ENCODE results near the gene CANX. TPM values are rescaled to one million over a fixed set of nuclear protein-coding genes. Genes with fewer than 3 reads are reported as not detected.
A peak's percentile ranks its signal among the peaks of the same experiment; 100 is the strongest.

CANX gene
- total RNA-seq, 2 experiments from 2014 or later = 531 to 534 TPM

DNA sequence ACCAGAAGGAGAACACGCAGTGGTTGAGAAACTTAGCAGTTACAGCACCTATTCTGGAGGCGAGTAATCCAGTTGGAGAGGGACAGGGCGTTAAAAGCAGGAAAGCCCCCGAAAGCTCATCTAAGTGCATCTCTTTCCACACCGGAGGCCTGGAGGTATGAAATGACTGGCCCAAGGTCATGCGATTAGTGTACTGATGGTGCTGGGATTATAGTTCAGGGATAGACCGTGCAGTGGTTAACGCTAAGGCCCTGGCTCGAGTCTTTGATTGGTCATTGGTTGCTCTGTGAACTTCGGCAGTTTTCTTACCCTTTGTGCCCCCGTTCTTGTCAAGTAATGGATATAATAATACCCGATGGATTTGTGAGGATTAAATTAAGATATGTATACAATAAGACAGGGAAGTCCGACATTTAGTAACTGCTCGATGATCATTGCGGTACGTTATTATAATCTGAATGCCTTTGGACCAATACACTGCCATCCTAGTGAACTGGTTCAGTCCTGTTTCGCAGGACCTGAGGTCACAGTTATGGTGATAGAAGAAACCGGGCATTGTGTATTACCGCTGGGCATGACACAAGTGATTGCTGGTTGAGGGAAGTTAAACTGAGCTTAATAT lies 960 bp downstream of the CANX start:
- POLR2A ChIA-PET = interaction anchor here (0.6 to 2.4 kb wide), 7 partner anchors 10 to 1475 kb away, joined by 3 to 21 read pairs (median 4); partner anchors contain the start of genes HNRNPH1, MAML1 and SQSTM1
- CTCF ChIA-PET = interaction anchor here (2.9 kb wide), 1 partner anchor 20 kb away, joined by 9 read pairs; the partner anchor contains the start of gene CBY3
- Mint-ChIP-seq H3K36me3 (peaks cover 38% of the 10 kb centered on the region), H3K27ac (peak overlapping the region; percentile 98), H3K4me1 (ENCODE audit: low read depth) (peaks cover 44% of the 10 kb centered on the region), H3K4me3 (peak overlapping the region; percentile 97), H3K9me3 (no peaks in the 10 kb centered on the region), H3K27me3 (no peaks in the 10 kb centered on the region)
- intact Hi-C loops (cut with micrococcal nuclease) = loop anchor here (1.0 to 5.0 kb wide), 3 partner anchors 149 to 1523 kb away; partner anchors contain the start of genes RUFY1 and TRIM41
- peak; percentile 79 for DNase-seq

DNA sequence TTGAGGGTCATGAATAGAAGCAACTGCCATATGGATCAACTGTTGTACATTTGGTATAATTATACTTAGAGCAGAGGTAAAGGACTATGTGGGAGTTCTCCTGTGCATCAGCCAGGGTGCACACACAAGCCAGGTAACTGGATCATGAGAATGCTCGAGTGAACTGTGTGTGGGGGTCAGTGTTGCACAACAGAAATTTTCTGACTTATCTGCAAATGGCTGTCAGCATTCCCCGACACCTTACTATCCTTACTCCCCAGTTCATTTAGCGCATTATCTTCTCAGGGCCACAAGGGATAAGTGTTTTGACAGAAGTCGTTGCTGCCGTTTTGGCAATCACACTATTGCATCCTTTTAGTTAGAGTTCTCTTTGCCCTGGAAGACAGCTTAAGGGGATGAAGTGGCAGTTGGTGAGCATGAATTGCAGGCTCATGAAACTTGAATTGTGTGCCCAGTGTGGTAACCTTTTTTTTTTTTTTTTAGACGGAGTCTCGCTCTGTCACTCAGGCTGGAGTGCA lies 1.7 kb downstream of the CANX start:
- H3K27ac Mint-ChIP-seq = peak overlapping the region; percentile 98
- CTCF ChIA-PET = interaction anchor here (2.9 kb wide), 1 partner anchor 21 kb away, joined by 9 read pairs; the partner anchor contains the start of gene CBY3
- peak overlapping the region; percentile 97 for H3K4me3 Mint-ChIP-seq
- H3K4me1 Mint-ChIP-seq (ENCODE audit: low read depth) = peaks cover 48% of the 10 kb centered on the region
- H3K27me3 Mint-ChIP-seq = no peaks in the 10 kb centered on the region
- peak; percentile 11 for DNase-seq
- intact Hi-C loops (cut with micrococcal nuclease) = no loop called here
- no peaks in the 10 kb centered on the region for H3K9me3 Mint-ChIP-seq
- H3K36me3 Mint-ChIP-seq = peaks cover 41% of the 10 kb centered on the region
- POLR2A ChIA-PET = interaction anchor here (1.5 to 2.4 kb wide), 3 partner anchors 22 to 77 kb away, joined by 18 to 21 read pairs (median 18); partner anchors contain the start of genes HNRNPH1 and MAML1

GRCh38 chr5:179716286-179716685 lies 17.5 kb downstream of the CANX start:
- intact Hi-C loops (cut with micrococcal nuclease) = no loop called here
- ChIA-PET POLR2A (interaction anchor here (2.0 kb wide), 1 partner anchor 93 kb away, joined by 6 read pairs; the partner anchor contains the start of gene HNRNPH1), CTCF (interaction anchor here (1.0 kb wide), 1 partner anchor 47 kb away, joined by 3 read pairs; no protein-coding TSS in a partner anchor)
- DNase-seq = no peak
- Mint-ChIP-seq H3K27ac (no peak overlapping the region), H3K4me3 (no peak overlapping the region), H3K36me3 (peaks cover 49% of the 10 kb centered on the region), H3K9me3 (no peaks in the 10 kb centered on the region), H3K27me3 (no peaks in the 10 kb centered on the region), H3K4me1 (ENCODE audit: low read depth) (peaks cover 5% of the 10 kb centered on the region)

DNA sequence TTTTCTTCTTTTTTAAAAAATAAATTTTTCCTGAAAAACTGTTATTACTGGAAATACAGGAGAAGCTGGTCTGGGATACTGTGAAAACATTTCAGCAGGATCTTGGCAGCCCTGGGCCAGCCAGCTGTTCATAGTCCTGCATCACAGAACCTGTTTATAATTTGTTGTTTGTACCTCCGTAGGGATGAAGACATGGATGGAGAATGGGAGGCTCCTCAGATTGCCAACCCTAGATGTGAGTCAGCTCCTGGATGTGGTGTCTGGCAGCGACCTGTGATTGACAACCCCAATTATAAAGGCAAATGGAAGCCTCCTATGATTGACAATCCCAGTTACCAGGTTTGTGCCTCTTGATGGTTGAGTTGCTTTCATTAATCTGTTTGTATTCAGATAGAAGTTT lies 21.5 kb downstream of the CANX start:
- no peaks in the 10 kb centered on the region for H3K27me3 Mint-ChIP-seq
- no peak overlapping the region for H3K4me3 Mint-ChIP-seq
- H3K9me3 Mint-ChIP-seq = no peaks in the 10 kb centered on the region
- no peak for DNase-seq
- H3K4me1 Mint-ChIP-seq (ENCODE audit: low read depth) = peaks cover 5% of the 10 kb centered on the region
- CTCF ChIA-PET = interaction anchor here (1.5 kb wide), 1 partner anchor 12 kb away, joined by 7 read pairs; the partner anchor contains the start of gene MAML1
- peaks cover 64% of the 10 kb centered on the region for H3K36me3 Mint-ChIP-seq
- POLR2A ChIA-PET = no interaction called here
- intact Hi-C loops (cut with micrococcal nuclease) = no loop called here
- H3K27ac Mint-ChIP-seq = peak overlapping the region; percentile 14

DNA sequence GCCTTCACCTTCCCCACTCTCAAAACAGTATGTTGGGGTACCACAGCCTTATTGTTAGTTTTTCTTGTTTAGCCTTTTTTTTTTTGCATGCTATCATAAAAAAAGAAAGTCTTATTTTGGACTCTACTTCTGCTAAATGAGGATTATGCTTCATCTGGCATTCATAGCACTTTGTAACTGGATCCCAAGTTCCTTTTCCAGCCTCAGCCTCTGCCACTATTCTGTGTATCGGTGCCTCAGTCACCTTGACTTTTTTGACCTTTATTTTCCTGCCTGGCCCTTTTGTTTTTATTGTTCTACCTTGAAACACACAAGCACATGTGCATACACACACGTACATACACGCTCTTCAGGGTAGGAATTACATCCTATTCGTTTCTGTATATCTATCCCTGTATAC lies 25.4 kb downstream of the CANX start:
- POLR2A ChIA-PET = no interaction called here
- peaks cover 64% of the 10 kb centered on the region for H3K36me3 Mint-ChIP-seq
- no peaks in the 10 kb centered on the region for H3K9me3 Mint-ChIP-seq
- intact Hi-C loops (cut with micrococcal nuclease) = no loop called here
- CTCF ChIA-PET = interaction anchor here (1.4 kb wide), 1 partner anchor 39 kb away, joined by 4 read pairs; no protein-coding TSS in a partner anchor
- H3K4me1 Mint-ChIP-seq (ENCODE audit: low read depth) = no peaks in the 10 kb centered on the region
- no peak for DNase-seq
- no peak overlapping the region for H3K4me3 Mint-ChIP-seq
- no peaks in the 10 kb centered on the region for H3K27me3 Mint-ChIP-seq
- H3K27ac Mint-ChIP-seq = no peak overlapping the region

- peaks cover 16% of the 10 kb centered on the region for H3K4me1 Mint-ChIP-seq (ENCODE audit: low read depth)
- POLR2A ChIA-PET = interaction anchor here (0.5 kb wide), 1 partner anchor 82 kb away, joined by 3 read pairs; no protein-coding TSS in a partner anchor
- no peak overlapping the region for H3K4me3 Mint-ChIP-seq
- H3K27ac Mint-ChIP-seq = peak overlapping the region; percentile 28
- intact Hi-C loops (cut with micrococcal nuclease) = no loop called here
- H3K36me3 Mint-ChIP-seq = peaks cover 65% of the 10 kb centered on the region
- DNase-seq = no peak
- CTCF ChIA-PET = interaction anchor here (0.7 kb wide), 1 partner anchor 17 kb away, joined by 3 read pairs; no protein-coding TSS in a partner anchor
- no peaks in the 10 kb centered on the region for H3K9me3 Mint-ChIP-seq
- H3K27me3 Mint-ChIP-seq = no peaks in the 10 kb centered on the region
Observed at GRCh38 chr5:179727106-179727505, 28.3 kb downstream of the CANX start.

GRCh38 chr5:179729303-179729702 lies 30.5 kb downstream of the CANX start:
- Mint-ChIP-seq H3K36me3 (peaks cover 49% of the 10 kb centered on the region), H3K4me3 (no peak overlapping the region), H3K4me1 (ENCODE audit: low read depth) (peaks cover 19% of the 10 kb centered on the region), H3K9me3 (no peaks in the 10 kb centered on the region), H3K27ac (no peak overlapping the region), H3K27me3 (no peaks in the 10 kb centered on the region)
- intact Hi-C loops (cut with micrococcal nuclease) = no loop called here
- ChIA-PET CTCF (interaction anchor here (1.2 kb wide), 1 partner anchor 50 kb away, joined by 3 read pairs; no protein-coding TSS in a partner anchor), POLR2A (interaction anchor here (0.5 to 4.5 kb wide), 3 partner anchors 11 to 106 kb away, joined by 4 to 28 read pairs (median 4); partner anchors contain the start of gene HNRNPH1)
- no peak for DNase-seq

- H3K36me3 Mint-ChIP-seq = peaks cover 50% of the 10 kb centered on the region
- POLR2A ChIA-PET = interaction anchor here (0.5 to 4.5 kb wide), 3 partner anchors 11 to 106 kb away, joined by 4 to 28 read pairs (median 4); partner anchors contain the start of gene HNRNPH1
- CTCF ChIA-PET = interaction anchor here (0.9 to 1.2 kb wide), 3 partner anchors 9 to 50 kb away, joined by 3 read pairs; no protein-coding TSS in a partner anchor
- intact Hi-C loops (cut with micrococcal nuclease) = no loop called here
- no peak overlapping the region for H3K4me3 Mint-ChIP-seq
- H3K27me3 Mint-ChIP-seq = no peaks in the 10 kb centered on the region
- H3K27ac Mint-ChIP-seq = peak overlapping the region; percentile 30
- no peak for DNase-seq
- H3K9me3 Mint-ChIP-seq = no peaks in the 10 kb centered on the region
- H3K4me1 Mint-ChIP-seq (ENCODE audit: low read depth) = peaks cover 23% of the 10 kb centered on the region
Observed at GRCh38 chr5:179729727-179730126, 31.0 kb downstream of the CANX start.

DNA sequence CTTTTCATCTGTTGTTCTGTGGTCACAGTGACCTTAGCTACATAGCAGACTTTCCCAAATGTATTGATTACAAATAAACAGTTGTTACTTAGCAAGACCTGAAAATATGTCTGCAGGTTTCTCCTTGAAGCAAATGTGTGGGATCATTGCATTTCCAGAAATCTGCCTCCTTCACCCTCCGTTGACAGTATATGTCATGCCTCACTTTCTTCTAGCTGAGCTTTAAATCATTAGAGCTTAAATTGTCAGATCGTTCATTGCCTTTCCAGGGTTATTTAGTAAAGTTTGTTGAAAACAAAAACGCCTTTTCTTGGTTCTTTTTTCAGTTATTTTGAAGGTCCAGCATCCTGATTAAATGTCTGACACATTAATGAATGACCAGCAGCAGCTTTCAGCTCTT lies 31.6 kb downstream of the CANX start:
- no peak for DNase-seq
- H3K36me3 Mint-ChIP-seq = peaks cover 50% of the 10 kb centered on the region
- intact Hi-C loops (cut with micrococcal nuclease) = no loop called here
- CTCF ChIA-PET = interaction anchor here (0.9 to 1.2 kb wide), 3 partner anchors 8 to 51 kb away, joined by 3 read pairs; no protein-coding TSS in a partner anchor
- POLR2A ChIA-PET = interaction anchor here (1.5 to 4.5 kb wide), 2 partner anchors 12 to 107 kb away, joined by 4 to 28 read pairs; partner anchors contain the start of gene HNRNPH1
- H3K27me3 Mint-ChIP-seq = no peaks in the 10 kb centered on the region
- peak overlapping the region; percentile 83 for H3K27ac Mint-ChIP-seq
- no peaks in the 10 kb centered on the region for H3K9me3 Mint-ChIP-seq
- H3K4me1 Mint-ChIP-seq (ENCODE audit: low read depth) = peaks cover 28% of the 10 kb centered on the region
- no peak overlapping the region for H3K4me3 Mint-ChIP-seq

DNA sequence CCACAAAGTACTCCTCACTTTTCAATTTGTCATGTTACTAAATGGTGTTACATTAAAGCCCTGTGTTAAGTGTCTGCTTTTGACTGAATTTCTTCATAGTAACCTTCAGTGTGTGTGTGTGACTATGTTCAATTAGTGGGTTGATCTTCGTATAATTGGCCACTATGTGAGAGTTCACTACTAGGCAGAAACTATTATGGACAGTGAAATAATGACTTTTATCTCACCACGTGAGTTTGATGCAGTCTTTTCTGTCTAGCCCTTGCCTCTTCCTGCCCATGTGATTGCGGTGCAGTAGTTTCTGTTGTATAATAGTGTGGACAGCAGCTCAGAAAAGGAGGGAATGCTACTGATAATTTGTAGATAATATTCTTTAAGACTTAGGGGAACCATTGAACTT lies 32.1 kb downstream of the CANX start:
- peak overlapping the region; percentile 83 for H3K27ac Mint-ChIP-seq
- no peak overlapping the region for H3K4me3 Mint-ChIP-seq
- POLR2A ChIA-PET = interaction anchor here (1.5 to 4.5 kb wide), 2 partner anchors 13 to 107 kb away, joined by 4 to 28 read pairs; partner anchors contain the start of gene HNRNPH1
- H3K36me3 Mint-ChIP-seq = peaks cover 50% of the 10 kb centered on the region
- intact Hi-C loops (cut with micrococcal nuclease) = no loop called here
- no peaks in the 10 kb centered on the region for H3K27me3 Mint-ChIP-seq
- CTCF ChIA-PET = interaction anchor here (1.0 to 1.2 kb wide), 2 partner anchors 32 to 51 kb away, joined by 3 read pairs; no protein-coding TSS in a partner anchor
- no peak for DNase-seq
- peaks cover 30% of the 10 kb centered on the region for H3K4me1 Mint-ChIP-seq (ENCODE audit: low read depth)
- no peaks in the 10 kb centered on the region for H3K9me3 Mint-ChIP-seq

DNA sequence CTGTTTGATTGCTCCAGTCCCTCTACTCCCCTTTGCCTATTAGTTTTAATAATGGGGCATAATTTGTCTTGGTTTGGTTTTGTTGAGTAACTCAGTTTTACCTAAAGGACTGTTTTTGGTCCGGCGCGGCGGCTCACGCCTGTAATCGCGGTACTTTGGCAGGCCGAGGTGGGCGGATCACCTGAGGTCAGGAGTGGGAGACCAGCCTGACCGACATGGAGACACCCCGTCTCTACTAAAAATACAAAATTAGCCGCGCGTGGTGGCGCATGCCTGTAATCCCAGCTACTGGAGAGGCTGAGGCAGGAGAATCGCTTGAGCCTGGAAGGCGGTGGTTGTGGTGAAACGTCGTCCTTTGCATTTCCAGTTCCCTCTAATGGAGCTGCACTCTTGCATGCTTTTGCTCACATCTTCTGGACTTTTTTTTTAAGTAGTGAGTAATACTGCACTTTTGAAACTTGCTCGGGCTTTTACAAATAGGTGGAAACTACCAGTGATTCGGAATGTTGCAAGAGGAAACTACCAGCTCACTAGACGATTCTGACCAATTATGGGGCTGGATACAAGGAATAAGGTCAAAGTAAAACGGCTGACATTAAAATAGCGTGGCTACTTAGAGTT lies 33.1 kb downstream of the CANX start:
- H3K9me3 Mint-ChIP-seq = no peaks in the 10 kb centered on the region
- no peaks in the 10 kb centered on the region for H3K27me3 Mint-ChIP-seq
- intact Hi-C loops (cut with micrococcal nuclease) = loop anchor here (1.0 to 2.0 kb wide), 9 partner anchors 28 to 173 kb away; partner anchors contain the start of genes CANX, HNRNPH1 and MRNIP

More for the DNA sequence above, 33.1 kb downstream of the CANX start:
- H3K4me3 Mint-ChIP-seq = peak overlapping the region; percentile 70
- peak overlapping the region; percentile 90 for H3K27ac Mint-ChIP-seq
- ChIA-PET CTCF (interaction anchor here (0.6 to 9.7 kb wide), 8 partner anchors 11 to 238 kb away, joined by 3 to 61 read pairs (median 5); partner anchors contain the start of gene HNRNPH1), POLR2A (interaction anchor here (0.8 to 4.5 kb wide), 10 partner anchors 27 to 181 kb away, joined by 3 to 28 read pairs (median 4); partner anchors contain the start of genes HNRNPH1 and RUFY1)
- H3K36me3 Mint-ChIP-seq = peaks cover 40% of the 10 kb centered on the region
- peak; percentile 52 for DNase-seq
- peaks cover 36% of the 10 kb centered on the region for H3K4me1 Mint-ChIP-seq (ENCODE audit: low read depth)
